Activated naive CD4-positive, alpha-beta T cell treated with Interleukin-2 at 50 U/mL for 16 hours (primary cell): ENCODE data around the gene CTSK.
"Not testable (repeated sequence)": the region's sequence is repeated elsewhere in the genome, so short reads cannot be mapped to it uniquely, and the experiment has no call there.

Source experiments
- DNase-seq: peaks from one replicate; pipeline ENCODE4 v3.0.0-alpha.2; 2020

CTSK gene

DNA sequence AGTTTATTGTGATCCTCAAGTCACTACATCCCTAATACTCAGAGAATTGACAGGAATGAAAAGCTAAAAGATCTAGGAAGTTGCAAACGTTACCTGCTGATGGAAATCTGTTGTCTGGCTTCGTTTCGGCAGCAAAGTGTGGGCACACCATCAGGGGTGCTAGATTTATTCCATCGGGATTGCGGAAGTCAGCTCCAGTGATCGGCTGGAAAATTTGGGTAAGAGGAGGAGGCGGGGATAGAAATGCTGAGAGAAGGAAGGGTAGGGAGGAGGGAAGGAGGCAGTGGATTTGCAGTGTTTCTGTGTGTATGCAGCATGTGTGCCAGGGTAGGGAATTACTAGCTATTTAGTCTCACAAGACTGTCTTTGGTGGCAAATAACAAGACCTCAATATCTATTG lies at the start of gene CTSK:
Gene CTSK, minus strand, starts transcription at position 140 of the 400 bp plus-strand sequence. CDS start 1,455 bp downstream, outside the sequence.
- DNase-seq: no peak

- DNase-seq: not testable (repeated sequence)
These were observed 44.7 kb upstream of the CTSK start for GRCh38 chr1:150852734-150853133.

- DNase-seq: not testable (repeated sequence)
These were observed 42.8 kb upstream of the CTSK start for GRCh38 chr1:150850801-150851362.

- DNase-seq: no peak
These were observed 38.5 kb upstream of the CTSK start for GRCh38 chr1:150846473-150847146.

- no peak for DNase-seq
These were observed 35.4 kb upstream of the CTSK start for GRCh38 chr1:150843474-150843873.

DNA sequence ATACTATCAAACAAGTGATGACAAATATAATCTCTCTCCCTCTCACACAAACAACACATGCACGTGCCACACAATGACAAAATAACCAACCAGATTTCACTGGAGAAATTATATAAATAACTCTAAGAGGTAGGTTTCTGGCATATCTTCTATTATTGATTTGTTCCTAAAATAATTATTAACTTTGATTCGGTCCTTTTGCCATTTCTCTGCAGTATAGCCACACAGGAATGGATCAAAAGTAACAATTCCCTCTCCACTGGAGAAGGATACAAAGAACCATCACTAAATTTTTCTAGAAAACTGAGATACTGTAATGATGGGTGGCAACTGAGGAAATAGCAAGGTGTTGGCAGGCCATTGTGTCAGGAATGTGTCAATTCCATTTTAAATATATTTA lies 34.9 kb upstream of the CTSK start:
- no peak for DNase-seq

- DNase-seq: no peak
These were observed 34.3 kb upstream of the CTSK start for GRCh38 chr1:150842343-150842742.

- DNase-seq: no peak
These were observed 33.6 kb upstream of the CTSK start for GRCh38 chr1:150841626-150842025.

- not testable (repeated sequence) for DNase-seq
These were observed 32.8 kb upstream of the CTSK start for GRCh38 chr1:150840850-150841249.

DNA sequence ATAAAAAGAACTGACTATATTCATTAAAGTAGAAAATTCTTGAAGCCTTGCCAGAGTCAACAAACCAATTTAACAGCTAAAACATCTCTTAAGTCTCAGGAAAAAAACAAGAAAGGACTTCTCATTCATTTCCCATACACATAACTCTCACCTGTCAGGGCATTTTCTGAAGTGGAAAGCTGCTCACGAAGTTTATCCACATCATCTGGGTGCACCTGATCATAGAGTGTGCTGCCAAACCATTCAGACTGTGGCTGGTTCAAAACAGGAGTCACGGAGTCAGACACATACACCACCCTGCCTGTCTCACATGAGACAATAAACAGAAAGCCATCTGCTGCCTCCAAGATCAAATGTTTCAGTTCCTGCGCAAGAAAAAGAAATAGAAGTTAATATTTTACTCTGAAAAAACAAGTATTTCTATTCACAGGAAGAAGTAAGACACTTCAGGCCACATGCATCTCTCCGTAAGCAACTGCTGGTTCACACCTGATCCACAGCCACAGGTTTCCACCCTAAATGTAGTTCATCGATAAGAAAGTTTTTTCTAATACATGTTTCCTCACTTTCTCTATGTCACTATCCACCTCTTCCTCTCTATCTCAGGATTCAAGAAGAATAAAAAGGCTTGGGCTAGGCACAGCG lies 28.2 kb upstream of the CTSK start:
- DNase-seq: no peak

DNA sequence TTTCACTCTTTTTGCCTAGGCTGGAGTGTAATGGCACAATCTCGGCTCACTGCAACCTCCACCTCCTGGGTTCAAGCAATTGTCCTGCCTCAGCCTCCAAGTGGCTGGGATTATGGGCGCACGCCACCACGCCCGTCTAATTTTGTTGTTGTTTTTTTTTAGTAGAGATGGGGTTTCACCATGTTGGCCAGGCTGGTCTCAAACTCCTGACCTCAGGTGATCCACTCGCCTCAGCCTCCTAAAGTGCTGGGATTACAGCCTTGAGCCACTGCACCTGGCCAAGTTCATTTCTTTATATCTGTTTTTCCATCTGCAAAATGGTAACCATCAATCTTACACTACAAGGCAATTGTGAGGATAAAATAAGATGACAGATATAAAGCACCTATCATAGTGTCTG lies 25.9 kb upstream of the CTSK start:
- not testable (repeated sequence) for DNase-seq

- no peak for DNase-seq
These were observed 24.5 kb upstream of the CTSK start for GRCh38 chr1:150832597-150832996.

DNA sequence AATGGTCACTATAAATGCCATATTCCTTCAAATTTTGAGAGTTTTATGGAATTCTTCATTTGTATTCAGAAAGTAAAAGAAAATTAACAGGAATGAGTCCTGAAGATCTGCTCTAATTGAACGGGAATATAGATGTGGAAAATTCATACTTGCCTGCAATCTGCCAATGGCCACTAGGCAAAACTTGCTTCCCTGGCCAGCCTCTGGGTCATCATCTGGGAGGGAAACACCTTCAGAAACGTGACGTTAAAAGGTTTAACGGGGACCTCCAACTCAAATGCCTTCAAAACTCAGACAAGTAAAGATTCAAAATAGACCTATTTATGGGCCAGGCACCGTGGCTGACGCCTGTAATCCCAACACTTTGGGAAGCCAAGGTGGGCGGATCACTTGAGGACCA lies 21.7 kb upstream of the CTSK start:
- no peak for DNase-seq

GRCh38 chr1:150826299-150826698 lies 18.2 kb upstream of the CTSK start:
- DNase-seq: no peak

DNA sequence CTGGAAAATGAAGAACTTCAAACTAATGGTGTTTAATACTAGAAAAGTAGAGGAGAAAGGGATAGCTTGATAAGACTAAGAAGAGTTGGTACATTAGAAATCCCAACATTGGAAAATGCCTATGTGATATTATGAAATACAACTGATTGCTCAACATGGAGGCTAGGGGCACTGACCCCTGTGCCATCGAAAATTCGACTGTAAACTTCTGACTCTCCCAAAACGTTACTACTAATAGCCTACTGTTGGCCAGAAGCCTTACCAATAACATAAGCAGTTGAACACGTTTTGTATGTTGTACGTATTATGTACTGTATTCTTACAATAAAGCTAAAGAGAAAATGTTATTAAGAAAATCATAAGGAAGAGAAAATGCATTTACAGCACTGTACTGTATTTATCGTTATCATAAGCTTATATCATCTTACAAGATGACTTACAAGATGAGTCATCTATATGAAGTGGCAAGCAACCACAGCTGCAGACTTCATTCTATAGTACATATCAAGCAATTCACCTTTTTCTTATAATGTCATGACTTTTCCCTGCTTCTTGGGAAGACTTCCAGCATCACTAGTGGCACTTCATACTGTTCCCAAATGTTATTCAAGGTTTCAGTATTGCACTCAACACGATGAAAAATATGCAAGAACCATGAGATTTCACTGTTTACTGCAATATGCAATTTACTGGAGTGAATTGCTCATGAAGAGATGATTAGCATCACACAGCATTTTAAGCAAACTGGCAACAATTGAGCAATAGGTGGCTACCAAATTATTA lies 12.9 kb upstream of the CTSK start:
- no peak for DNase-seq

DNA sequence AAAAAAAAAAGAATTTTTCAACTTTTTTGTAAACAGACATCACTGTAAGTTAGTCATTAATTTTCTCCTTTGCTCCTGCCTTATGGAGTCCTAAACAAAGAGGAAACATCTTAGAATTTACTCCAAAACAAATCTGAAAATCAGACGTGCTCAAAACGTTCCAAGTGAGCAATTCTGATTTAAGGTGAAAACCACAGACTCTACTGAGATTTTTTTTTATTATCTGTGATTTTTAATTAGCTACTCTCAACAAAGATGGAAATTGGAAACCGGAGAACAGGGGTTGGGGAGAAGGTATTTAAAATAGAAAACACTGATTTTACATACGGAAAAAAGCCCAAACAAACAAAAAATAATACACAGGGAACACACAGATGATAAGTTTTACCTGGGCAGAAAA lies 7.8 kb upstream of the CTSK start:
- DNase-seq: no peak

- DNase-seq: peak; percentile 4
These were observed 5.1 kb upstream of the CTSK start for GRCh38 chr1:150813028-150813707.

GRCh38 chr1:150810958-150811659 lies 3.0 kb upstream of the CTSK start:
- DNase-seq: no peak

DNA sequence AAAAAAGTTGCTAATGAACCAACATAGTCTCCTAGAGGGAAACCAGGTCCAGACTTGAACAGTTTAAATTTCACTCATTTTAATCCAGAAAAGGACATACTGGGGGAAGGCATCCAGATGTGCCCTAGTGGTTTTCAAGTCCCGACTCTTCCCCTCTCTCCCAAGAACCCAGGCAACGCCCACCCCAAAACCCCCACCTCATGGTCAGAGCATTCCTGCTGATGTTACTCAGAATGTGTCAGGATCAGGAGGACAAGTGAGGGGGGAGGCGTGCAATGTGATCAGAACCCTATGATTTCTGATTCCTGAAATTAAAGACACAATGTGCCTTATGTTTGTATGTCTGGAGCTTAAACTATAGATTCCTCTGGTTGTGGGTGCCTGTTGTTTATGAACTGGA lies 1.6 kb upstream of the CTSK start:
- DNase-seq: no peak

DNA sequence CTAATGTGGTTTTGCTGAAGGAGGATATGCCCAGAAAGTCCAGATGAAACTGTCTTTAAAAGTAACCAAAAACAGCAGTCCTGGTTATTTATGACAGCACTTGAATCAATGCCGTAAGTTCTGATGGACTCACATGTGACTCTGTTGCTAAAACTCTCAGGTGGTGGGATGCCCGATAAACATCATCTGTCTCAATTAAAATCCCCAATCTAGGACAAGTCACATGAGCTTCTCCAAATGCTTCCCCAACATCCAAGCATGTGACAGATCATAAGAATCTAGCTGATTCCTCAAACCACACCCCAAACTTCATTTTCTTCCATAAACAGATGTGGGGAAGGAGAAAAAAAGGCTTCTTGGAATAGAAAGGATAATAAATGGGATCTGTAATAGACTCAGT lies 786 bp upstream of the CTSK start:
- DNase-seq: no peak

GRCh38 chr1:150807249-150808023 lies 624 bp downstream of the CTSK start:
- DNase-seq: no peak

DNA sequence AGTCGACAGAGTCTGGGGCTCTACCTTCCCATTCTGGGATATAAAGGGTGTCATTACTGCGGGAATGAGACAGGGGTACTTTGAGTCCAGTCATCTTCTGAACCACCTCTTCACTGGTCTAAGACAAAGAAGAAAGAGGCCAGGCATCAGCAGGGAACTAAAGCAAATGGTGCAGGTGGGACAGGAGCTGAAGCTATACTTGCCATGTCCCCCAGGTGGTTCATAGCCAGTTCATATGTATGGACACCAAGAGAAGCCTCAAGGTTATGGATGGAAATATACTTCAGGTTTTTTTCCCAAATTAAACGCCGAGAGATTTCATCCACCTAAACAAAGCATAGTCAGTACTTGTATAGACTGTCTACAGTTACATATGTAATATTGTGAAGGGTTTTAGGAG lies 2.2 kb downstream of the CTSK start:
- no peak for DNase-seq
